GM12878 (cell line): ENCODE data around the gene TBCA. TPM values are rescaled to one million over a fixed set of nuclear protein-coding genes. Genes with fewer than 3 reads are reported as not detected.

ENCODE experiments used
- BHLHE40 ChIP-seq, 2 experiments: fragments of 450-650 bp in 1 of 2; IDR thresholded peaks; 2 replicates each; pipeline ENCODE4 v1.6.1; 2011 to 2017; ENCODE audit warnings: low read depth in 2 of 2, borderline replicate concordance in 1 of 2, improper control_type of control experiment in 1 of 2, low read length in 1 of 2, mild to moderate bottlenecking in 1 of 2
- CREM ChIP-seq: IDR thresholded peaks from 2 replicates; pipeline ENCODE4 v1.6.1; 2014; ENCODE audit warnings: antibody characterized with exemption, low read depth
- CUX1 ChIP-seq: IDR thresholded peaks from 2 replicates; pipeline ENCODE4 v1.6.1; 2012; ENCODE audit warnings: improper control_type of control experiment, low read depth, low read length; ENCODE audit not compliant: insufficient replicate concordance
- KDM1A ChIP-seq: fragments of 200-600 bp; sonication (generic); IDR thresholded peaks from 2 replicates; pipeline ENCODE4 v1.6.1; 2016; ENCODE audit warnings: borderline replicate concordance
- POLR2A ChIP-seq: IDR thresholded peaks from 2 replicates; pipeline ENCODE4 v1.6.1; 2011; ENCODE audit warnings: low read depth, mild to moderate bottlenecking, low read length
- POU2F2 ChIP-seq: IDR thresholded peaks from 3 replicates; pipeline ENCODE4 v1.6.1; 2011; ENCODE audit warnings: low read depth, mild to moderate bottlenecking, low read length, borderline replicate concordance
- STAT1 ChIP-seq: fragments of 450-650 bp; conservative IDR thresholded peaks from 2 replicates; pipeline ENCODE4 v1.6.1; 2014; ENCODE audit warnings: antibody characterized with exemption, mild to moderate bottlenecking
- polyA plus RNA-seq, 11 experiments: library from polyadenylated mRNA; depleted of rRNA in 4 of 11; unstranded in 6 of 11; stranded (reverse) in 5 of 11; fragments of >200 nt; fragmentation: Nextera tagmentation in 4 of 11; fragmentation: Illumina TruSeq in 1 of 11; extraction: Ambion mirVana in 4 of 11; extraction: Trizol in 1 of 11; gene quantifications; 1 replicate in 1 of 11; 2 replicates in 10 of 11; pipeline versions ENCODE4 v1.2.1 to v1.2.3, GENCODE V29; 2011 to 2016; ENCODE audit warnings: inconsistent platforms in 2 of 11, missing spikeins in 2 of 11, low read depth in 1 of 11
- total RNA-seq, 4 experiments: library from RNA; depleted of rRNA in 3 of 4; stranded (reverse); fragments of >200 nt in 3 of 4; fragmentation: Illumina TruSeq in 1 of 4; extraction: Trizol in 1 of 4; gene quantifications; 2 replicates each; pipeline versions ENCODE4 v1.2.1 to v1.2.3, GENCODE V29; 2013 to 2021
- TF ChIP-seq, protein P1 (sequence below): fragments of 450-650 bp; IDR thresholded peaks from 2 replicates; pipeline ENCODE4 v1.6.1; 2016; ENCODE audit warnings: mild to moderate bottlenecking
- TF ChIP-seq, protein P2 (sequence below): fragments of 450-650 bp; conservative IDR thresholded peaks from 2 replicates; pipeline ENCODE4 v1.6.1; 2017; ENCODE audit warnings: mild to moderate bottlenecking, moderate library complexity
- TF ChIP-seq, protein P3 (sequence below): IDR thresholded peaks from 2 replicates; pipeline ENCODE4 v1.6.1; 2011; ENCODE audit warnings: borderline replicate concordance, low read depth, mild to moderate bottlenecking, moderate library complexity, low read length; ENCODE audit not compliant: insufficient read depth, poor library complexity, severe bottlenecking

Gene TBCA
- total and polyA plus RNA-seq, 10 of the 15 experiments (the other 5 are each of a cell fraction or from before 2014, with no cell fraction given), result 86.3 to 647 (median 294) TPM

DNA sequence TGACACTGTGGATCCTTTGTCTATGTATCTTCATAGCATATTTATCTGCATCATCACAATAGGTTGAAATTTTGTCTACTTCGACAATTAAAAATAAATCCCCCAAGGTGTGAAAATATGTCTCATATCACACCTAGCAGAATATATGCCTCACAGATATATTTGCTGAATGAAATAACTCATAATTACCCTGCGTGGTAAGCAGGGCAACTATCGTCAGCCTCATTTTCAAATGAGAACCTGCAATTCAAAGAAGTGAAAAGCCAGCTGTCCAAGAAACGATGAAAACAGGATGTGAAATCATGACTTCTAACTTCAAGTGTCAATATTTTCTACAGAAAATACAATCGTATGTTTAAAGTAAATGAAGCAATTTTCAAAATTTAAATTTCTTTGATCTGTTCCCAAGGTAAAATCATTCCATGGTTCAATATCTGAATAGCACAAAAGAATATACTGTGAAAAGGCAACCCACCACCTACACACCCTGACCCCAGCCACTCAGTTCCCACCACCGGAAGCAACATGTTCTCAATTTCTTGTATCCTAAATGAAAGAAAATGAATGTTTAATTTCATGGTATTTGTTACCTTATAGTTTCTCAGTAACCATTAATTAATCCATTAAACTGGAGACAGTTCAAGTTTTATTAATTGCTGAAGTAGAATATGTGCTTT is 57.1 kb downstream of the TBCA start (continued):
- no peak for TF ChIP-seq BHLHE40 (IDR thresholded peaks at IDR 0.05; ENCODE audit: borderline replicate concordance in 1 of 2, low read depth in 2 of 2, low read length in 1 of 2)
- TF ChIP-seq, protein P1, sequence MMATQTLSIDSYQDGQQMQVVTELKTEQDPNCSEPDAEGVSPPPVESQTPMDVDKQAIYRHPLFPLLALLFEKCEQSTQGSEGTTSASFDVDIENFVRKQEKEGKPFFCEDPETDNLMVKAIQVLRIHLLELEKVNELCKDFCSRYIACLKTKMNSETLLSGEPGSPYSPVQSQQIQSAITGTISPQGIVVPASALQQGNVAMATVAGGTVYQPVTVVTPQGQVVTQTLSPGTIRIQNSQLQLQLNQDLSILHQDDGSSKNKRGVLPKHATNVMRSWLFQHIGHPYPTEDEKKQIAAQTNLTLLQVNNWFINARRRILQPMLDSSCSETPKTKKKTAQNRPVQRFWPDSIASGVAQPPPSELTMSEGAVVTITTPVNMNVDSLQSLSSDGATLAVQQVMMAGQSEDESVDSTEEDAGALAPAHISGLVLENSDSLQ, result no peak; the same call in 1 of the 2 replicates
- no peak for TF ChIP-seq KDM1A
- TF ChIP-seq, protein P2, sequence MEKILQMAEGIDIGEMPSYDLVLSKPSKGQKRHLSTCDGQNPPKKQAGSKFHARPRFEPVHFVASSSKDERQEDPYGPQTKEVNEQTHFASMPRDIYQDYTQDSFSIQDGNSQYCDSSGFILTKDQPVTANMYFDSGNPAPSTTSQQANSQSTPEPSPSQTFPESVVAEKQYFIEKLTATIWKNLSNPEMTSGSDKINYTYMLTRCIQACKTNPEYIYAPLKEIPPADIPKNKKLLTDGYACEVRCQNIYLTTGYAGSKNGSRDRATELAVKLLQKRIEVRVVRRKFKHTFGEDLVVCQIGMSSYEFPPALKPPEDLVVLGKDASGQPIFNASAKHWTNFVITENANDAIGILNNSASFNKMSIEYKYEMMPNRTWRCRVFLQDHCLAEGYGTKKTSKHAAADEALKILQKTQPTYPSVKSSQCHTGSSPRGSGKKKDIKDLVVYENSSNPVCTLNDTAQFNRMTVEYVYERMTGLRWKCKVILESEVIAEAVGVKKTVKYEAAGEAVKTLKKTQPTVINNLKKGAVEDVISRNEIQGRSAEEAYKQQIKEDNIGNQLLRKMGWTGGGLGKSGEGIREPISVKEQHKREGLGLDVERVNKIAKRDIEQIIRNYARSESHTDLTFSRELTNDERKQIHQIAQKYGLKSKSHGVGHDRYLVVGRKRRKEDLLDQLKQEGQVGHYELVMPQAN, result no peak
- TF ChIP-seq, protein P3, sequence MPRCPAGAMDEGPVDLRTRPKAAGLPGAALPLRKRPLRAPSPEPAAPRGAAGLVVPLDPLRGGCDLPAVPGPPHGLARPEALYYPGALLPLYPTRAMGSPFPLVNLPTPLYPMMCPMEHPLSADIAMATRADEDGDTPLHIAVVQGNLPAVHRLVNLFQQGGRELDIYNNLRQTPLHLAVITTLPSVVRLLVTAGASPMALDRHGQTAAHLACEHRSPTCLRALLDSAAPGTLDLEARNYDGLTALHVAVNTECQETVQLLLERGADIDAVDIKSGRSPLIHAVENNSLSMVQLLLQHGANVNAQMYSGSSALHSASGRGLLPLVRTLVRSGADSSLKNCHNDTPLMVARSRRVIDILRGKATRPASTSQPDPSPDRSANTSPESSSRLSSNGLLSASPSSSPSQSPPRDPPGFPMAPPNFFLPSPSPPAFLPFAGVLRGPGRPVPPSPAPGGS, result peak; percentile 31
- no peak for TF ChIP-seq POU2F2
- TF ChIP-seq CUX1, result no peak
- no peak for TF ChIP-seq STAT1
- 0 out of 2 replicates have a peak, but pooled peaks have one; percentile 25 for TF ChIP-seq CREM
- TF ChIP-seq POLR2A, result no peak
- TF ChIP-seq, all 136 proteins: peak for 32
